ENCODE measurements around the gene MPPED1. TPM values are rescaled to one million over a fixed set of nuclear protein-coding genes. Genes with fewer than 3 reads are reported as not detected.

Gene MPPED1
- polyA plus RNA-seq, 1 of the 3 experiments (the other 2 are of a cell fraction) = 0.03 TPM

- no peak for TF ChIP-seq PBX3 (IDR thresholded peaks at IDR 0.05)
- no peak for TF ChIP-seq NFIC (IDR thresholded peaks at IDR 0.05; ENCODE audit: borderline replicate concordance)
- no peak for TF ChIP-seq TEAD4 (IDR thresholded peaks at IDR 0.05; ENCODE audit: borderline replicate concordance, insufficient read depth)
- TF ChIP-seq CTCF (IDR thresholded peaks at IDR 0.05) = no peak
Measured at GRCh38 chr22:43413826-43414225, 2.0 kb downstream of the MPPED1 start (continued).

GRCh38 chr22:43415681-43416080 is 3.9 kb downstream of the MPPED1 start:
- Histone ChIP-seq H3K27me3 (ENCODE audit: insufficient read depth) (no peaks in the 10 kb centered on the region), H3K36me3 (replicated peaks in 1 of 2; ENCODE audit: control insufficient read depth in 1 of 2, insufficient read depth in 2 of 2, low read length in 1 of 2) (no peaks in the 10 kb centered on the region), H3K4me1 (ENCODE audit: control insufficient read depth in 1 of 2, insufficient read depth in 2 of 2, low read depth in 1 of 2, low read length in 1 of 2) (no peaks in the 10 kb centered on the region; a peak in 1 of 4 replicates), H3K27ac (ENCODE audit: low read depth in 2 of 2, low read length in 1 of 2) (no peak overlapping the region), H3K9ac (no peak overlapping the region), H3K9me2 (no peaks in the 10 kb centered on the region), H4K20me1 (ENCODE audit: insufficient read depth) (no peaks in the 10 kb centered on the region), H3K9me3 (no peaks in the 10 kb centered on the region), H2AFZ (ENCODE audit: low read depth) (no peak overlapping the region), H3K4me2 (no peak overlapping the region), H3K79me2 (ENCODE audit: insufficient read depth) (no peaks in the 10 kb centered on the region), H3F3A (replicated peaks; ENCODE audit: insufficient read depth) (no peaks in the 10 kb centered on the region), H3K4me3 (ENCODE audit: low read depth in 2 of 2, low read length in 1 of 2) (no peak overlapping the region)
- ChIA-PET CTCF (no interaction called here), POLR2A (no interaction called here)
- 71% methylated on average over 7 of the region's 7 CpGs for WGBS (ENCODE audit: low lambda C conversion rate)
- no peak for DNase-seq
- no peak for TF ChIP-seq ZBTB33 (IDR thresholded peaks at IDR 0.05; ENCODE audit: borderline replicate concordance, low read depth)
- no peak for TF ChIP-seq IRF3 (IDR thresholded peaks at IDR 0.05; ENCODE audit: low read depth, low read length)
- no peak for TF ChIP-seq MEF2A (IDR thresholded peaks at IDR 0.05; ENCODE audit: borderline replicate concordance, low read depth)
- no peak for TF ChIP-seq TEAD4 (IDR thresholded peaks at IDR 0.05; ENCODE audit: borderline replicate concordance, insufficient read depth)
- no peak for TF ChIP-seq JUND (IDR thresholded peaks at IDR 0.05)
- TF ChIP-seq MXI1 (IDR thresholded peaks at IDR 0.05; ENCODE audit: low read depth, low read length) = no peak
- no peak for TF ChIP-seq PBX3 (IDR thresholded peaks at IDR 0.05)
- no peak for TF ChIP-seq RCOR1 (IDR thresholded peaks at IDR 0.05; ENCODE audit: low read length)
- no peak for TF ChIP-seq NFIC (IDR thresholded peaks at IDR 0.05; ENCODE audit: borderline replicate concordance)
- TF ChIP-seq USF2 (IDR thresholded peaks at IDR 0.05; ENCODE audit: borderline replicate concordance, low read depth, low read length) = no peak
- TF ChIP-seq REST (IDR thresholded peaks at IDR 0.05; ENCODE audit: low read depth, low read length) = no peak
- no peak for TF ChIP-seq RXRA (IDR thresholded peaks at IDR 0.05; ENCODE audit: borderline replicate concordance, low read depth)
- TF ChIP-seq EP300 (IDR thresholded peaks at IDR 0.05; ENCODE audit: borderline replicate concordance in 1 of 2, low read depth in 1 of 2, low read length in 1 of 2) = no peak
- TF ChIP-seq YY1 (IDR thresholded peaks at IDR 0.05; ENCODE audit: low read depth) = no peak
- no peak for TF ChIP-seq RFX5 (IDR thresholded peaks at IDR 0.05; ENCODE audit: low read length)
- no peak for TF ChIP-seq TAF1 (IDR thresholded peaks at IDR 0.05; ENCODE audit: borderline replicate concordance, low read depth, low read length)
- TF ChIP-seq GATA2 (CRISPR knock-in tag; IDR thresholded peaks at IDR 0.05) = no peak
